ENCODE measurements around the gene RAB30.

RAB30 gene

GRCh38 chr11:83007909-83008580 lies 63.7 kb downstream of the RAB30 start:
- DNase-seq: no peak

- no peak for DNase-seq
Measured at GRCh38 chr11:83007477-83007876, 64.2 kb downstream of the RAB30 start.

- no peak for DNase-seq
Measured at GRCh38 chr11:83006877-83007330, 64.8 kb downstream of the RAB30 start.

GRCh38 chr11:83004746-83005556 lies 66.7 kb downstream of the RAB30 start:
- DNase-seq: no peak

- DNase-seq: no peak
Measured at GRCh38 chr11:83002522-83002921, 69.2 kb downstream of the RAB30 start.

- DNase-seq: peak; percentile 20
Measured at GRCh38 chr11:83002053-83002452, 69.6 kb downstream of the RAB30 start.

- DNase-seq: no peak
Measured at GRCh38 chr11:83000381-83000780, 71.3 kb downstream of the RAB30 start.

- no peak for DNase-seq
Measured at GRCh38 chr11:82999232-82999631, 72.5 kb downstream of the RAB30 start.

GRCh38 chr11:82998697-82999096 lies 73.0 kb downstream of the RAB30 start:
- DNase-seq: no peak

GRCh38 chr11:82996966-82997606 lies 74.6 kb downstream of the RAB30 start:
- no peak for DNase-seq

- DNase-seq: peak; percentile 14
Measured at GRCh38 chr11:82995754-82996398, 75.8 kb downstream of the RAB30 start.

- DNase-seq: no peak
Measured at GRCh38 chr11:82995235-82995634, 76.5 kb downstream of the RAB30 start.

GRCh38 chr11:82994604-82995230 lies 77.0 kb downstream of the RAB30 start:
- DNase-seq: no peak

- no peak for DNase-seq
Measured at GRCh38 chr11:82992223-82992622, 79.5 kb downstream of the RAB30 start.

- DNase-seq: no peak
Measured at GRCh38 chr11:82989628-82990404, 81.9 kb downstream of the RAB30 start.

GRCh38 chr11:82988936-82989627 lies 82.6 kb downstream of the RAB30 start:
- no peak for DNase-seq

- no peak for DNase-seq
Measured at GRCh38 chr11:82987997-82988396, 83.7 kb downstream of the RAB30 start.

- no peak for DNase-seq
Measured at GRCh38 chr11:82986446-82986845, 85.3 kb downstream of the RAB30 start.

- no peak for DNase-seq
Measured at GRCh38 chr11:82981852-82982251, 89.8 kb downstream of the RAB30 start.

GRCh38 chr11:82980947-82981346 lies 90.8 kb downstream of the RAB30 start:
- DNase-seq: no peak

- DNase-seq: no peak
Measured at GRCh38 chr11:82980292-82980691, 91.4 kb downstream of the RAB30 start.

All from activated naive CD4-positive, alpha-beta T cell treated with Interleukin-2 at 50 U/mL for 16 hours (primary cell).